ENCODE results near the gene TNFRSF4. TPM values are rescaled to one million over a fixed set of nuclear protein-coding genes. Genes with fewer than 3 reads are reported as not detected.

Gene TNFRSF4
- total and polyA plus RNA-seq, 2 of the 8 experiments (the other 6 are each of a cell fraction or from before 2014, with no cell fraction given) = 0.06 TPM; not detected in 1

GRCh38 chr1:1231400-1232207 lies 17.7 kb upstream of the TNFRSF4 start, which contains the start of gene SDF4 (continued):
- TF ChIP-seq CHD7 (IDR thresholded peaks at IDR 0.05; ENCODE audit: insufficient replicate concordance, low read length) (no peak), GTF2F1 (IDR thresholded peaks at IDR 0.05; ENCODE audit: borderline replicate concordance, low read depth, low read length) (no peak), TEAD4 (IDR thresholded peaks at IDR 0.05; ENCODE audit: low read depth, low read length) (no peak), JUND (IDR thresholded peaks at IDR 0.05; ENCODE audit: low read length) (no peak), CHD1 (IDR thresholded peaks at IDR 0.05; ENCODE audit: low read depth, low read length) (no peak), JUN (IDR thresholded peaks at IDR 0.05; ENCODE audit: low read depth, low read length) (no peak), ATF3 (IDR thresholded peaks at IDR 0.05; ENCODE audit: insufficient read depth, low read depth, low read length) (peak; percentile 88), TBP (IDR thresholded peaks at IDR 0.05; ENCODE audit: low read depth, low read length) (peak; percentile 68; the same call in 1 of the 2 replicates), BACH1 (IDR thresholded peaks at IDR 0.05; ENCODE audit: low read length) (no peak), RFX5 (IDR thresholded peaks at IDR 0.05; ENCODE audit: borderline replicate concordance, low read depth, low read length) (no peak)
